NCI-H128 (cell line): ENCODE results near the gene PSMA6.

Source experiments
- DNase-seq: peaks from one replicate; lab custom pipeline; 2025; ENCODE audit not compliant: unreplicated experiment; lab: John Stamatoyannopoulos, UW

The PSMA6 gene

DNA sequence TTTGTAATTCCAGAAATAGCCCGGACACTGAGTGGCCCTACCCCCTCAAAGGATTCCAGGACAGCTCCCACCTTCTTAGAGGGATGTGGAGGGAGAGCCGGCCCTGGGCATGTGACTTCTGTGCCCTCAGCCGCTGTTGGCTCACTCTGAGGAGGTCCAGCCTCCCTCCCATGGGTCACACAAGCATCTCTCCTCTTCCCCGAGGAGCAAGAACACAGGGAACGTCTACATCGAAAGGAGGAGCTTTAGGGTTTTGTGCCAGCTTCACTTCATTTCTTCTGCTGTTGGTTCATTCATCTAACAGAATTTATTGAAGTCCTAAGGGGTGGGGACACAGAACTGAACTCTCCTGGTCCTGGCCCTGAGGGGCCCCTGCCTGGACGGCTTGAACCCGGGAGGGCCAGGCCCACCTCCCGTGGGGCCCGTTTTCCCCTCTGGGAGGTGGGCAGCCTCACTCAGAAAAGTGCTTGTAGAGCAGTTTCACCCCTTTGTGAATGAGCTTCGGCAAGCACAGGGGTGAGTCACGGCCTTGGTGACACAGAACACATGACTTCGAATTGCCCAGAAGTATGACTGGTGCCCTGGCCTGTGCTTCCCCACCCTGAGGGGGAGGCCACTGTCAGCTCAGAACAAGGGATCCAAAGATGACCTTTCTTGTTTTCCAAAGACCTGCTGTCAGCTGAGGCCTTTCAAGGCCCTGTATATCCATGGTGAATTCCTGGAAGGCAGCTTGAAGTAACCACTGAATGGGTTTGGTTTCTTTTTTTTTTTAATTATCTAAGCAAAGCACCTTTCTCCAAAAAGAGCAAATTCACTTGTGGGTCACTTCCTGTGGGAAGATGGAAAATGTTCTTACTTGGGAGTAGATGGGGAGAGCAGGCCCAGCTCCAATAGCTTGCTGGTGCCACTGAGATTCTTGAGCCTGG, 73.2 kb downstream of the PSMA6 start:
- no peak for DNase-seq

DNA sequence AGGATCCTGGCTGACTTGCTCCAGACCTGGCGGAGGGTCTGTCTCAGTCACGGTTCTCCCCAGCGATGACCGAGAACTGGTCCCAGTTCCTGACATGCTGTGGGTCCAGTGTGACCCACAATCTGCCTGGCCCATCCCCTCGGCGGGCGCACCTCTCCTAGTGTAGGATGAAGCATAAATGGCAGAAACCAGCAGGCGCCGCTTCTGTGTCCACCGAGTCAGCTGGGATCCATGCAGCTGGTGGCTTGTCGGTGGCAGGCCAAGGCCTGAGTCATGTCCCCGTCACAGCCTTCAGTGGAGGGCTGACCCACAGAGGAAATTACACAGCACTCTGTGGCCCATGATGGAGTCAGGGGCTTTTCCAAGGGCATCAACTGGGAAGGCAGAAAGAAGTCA, 73.9 kb downstream of the PSMA6 start:
- no peak for DNase-seq

DNA sequence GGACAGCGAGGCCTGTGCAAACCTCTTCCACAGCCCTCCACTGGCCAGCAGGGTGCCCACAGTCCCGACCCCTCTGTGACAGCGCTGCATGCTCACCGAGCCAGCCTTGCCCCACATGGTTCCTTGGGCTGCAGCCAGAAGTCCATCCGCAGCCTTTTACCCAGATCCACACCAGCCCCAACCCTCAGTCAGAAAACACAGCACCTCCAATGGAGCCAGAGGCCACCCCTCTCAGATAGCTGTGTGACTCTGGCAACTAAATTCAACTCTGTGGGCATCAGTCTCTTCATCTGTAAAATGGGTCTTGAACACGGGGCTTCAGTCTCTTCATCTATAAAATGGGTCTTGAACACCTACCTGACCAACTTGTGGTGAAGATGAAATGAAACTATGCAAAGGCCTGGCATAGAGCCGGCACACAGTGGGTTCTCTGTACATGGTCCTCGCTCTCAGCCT, 74.4 kb downstream of the PSMA6 start:
- no peak for DNase-seq

DNA sequence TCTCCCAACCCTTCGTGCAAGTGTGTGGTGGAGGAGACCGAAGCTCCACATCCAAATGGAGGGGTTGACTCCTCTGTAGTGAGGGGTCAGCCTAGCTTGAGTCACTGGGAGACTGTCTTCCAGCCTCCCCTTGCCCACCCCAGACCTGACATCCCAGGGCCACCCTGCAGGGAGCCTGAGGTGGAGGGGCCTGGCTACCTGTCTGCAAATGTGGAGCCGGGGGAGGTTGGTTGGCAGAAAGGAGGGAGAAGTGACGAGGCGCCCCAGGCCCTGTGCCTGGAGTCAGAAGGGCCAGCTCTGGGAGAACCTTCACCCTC, 74.8 kb downstream of the PSMA6 start:
- no peak for DNase-seq
